HG03354 (cell line): Measurements from ENCODE around the gene ALDH1A3.
A peak's percentile ranks its signal among the peaks of the same experiment; 100 is the strongest.

Experiments
- ATAC-seq: cut with Tn5 transposase; IDR thresholded peaks from one replicate; pipeline ENCODE4 v1.9.1; 2021; ENCODE audit warnings: mild to moderate bottlenecking; ENCODE audit not compliant: unreplicated experiment, poor library complexity, severe bottlenecking

ALDH1A3 gene

GRCh38 chr15:100920516-100921135, 41.0 kb downstream of the ALDH1A3 start:
- ATAC-seq: peak; percentile 19

GRCh38 chr15:100922192-100923040, 42.8 kb downstream of the ALDH1A3 start:
- no peak for ATAC-seq

- no peak for ATAC-seq
These were observed 43.4 kb downstream of the ALDH1A3 start for GRCh38 chr15:100923076-100923475.

GRCh38 chr15:100923902-100924301, 44.3 kb downstream of the ALDH1A3 start:
- ATAC-seq: no peak

GRCh38 chr15:100924436-100924835, 44.8 kb downstream of the ALDH1A3 start:
- ATAC-seq: no peak

GRCh38 chr15:100925480-100925879, 45.8 kb downstream of the ALDH1A3 start:
- no peak for ATAC-seq

GRCh38 chr15:100926258-100926657, 46.6 kb downstream of the ALDH1A3 start:
- ATAC-seq: peak; percentile 35

- peak; percentile 54 for ATAC-seq
These were observed 47.5 kb downstream of the ALDH1A3 start for GRCh38 chr15:100926971-100927756.

GRCh38 chr15:100928632-100929280, 49.1 kb downstream of the ALDH1A3 start:
- no peak for ATAC-seq

- peak; percentile 26 for ATAC-seq
These were observed 50.0 kb downstream of the ALDH1A3 start for GRCh38 chr15:100929641-100930042.

- ATAC-seq: no peak
These were observed 50.7 kb downstream of the ALDH1A3 start for GRCh38 chr15:100930306-100930848.

- ATAC-seq: peak; percentile 47
These were observed 51.7 kb downstream of the ALDH1A3 start for GRCh38 chr15:100931143-100931890.

- no peak for ATAC-seq
These were observed 53.2 kb downstream of the ALDH1A3 start for GRCh38 chr15:100932676-100933348.

- no peak for ATAC-seq
These were observed 54.5 kb downstream of the ALDH1A3 start for GRCh38 chr15:100934166-100934565.

- no peak for ATAC-seq
These were observed 55.1 kb downstream of the ALDH1A3 start for GRCh38 chr15:100934726-100935125.

GRCh38 chr15:100937171-100937570, 57.5 kb downstream of the ALDH1A3 start:
- ATAC-seq: no peak

GRCh38 chr15:100939791-100940190, 60.2 kb downstream of the ALDH1A3 start:
- no peak for ATAC-seq

GRCh38 chr15:100940767-100941379, 61.2 kb downstream of the ALDH1A3 start:
- peak; percentile 86 for ATAC-seq
